ENCODE measurements around the gene EPAS1. TPM values are rescaled to one million over a fixed set of nuclear protein-coding genes. Genes with fewer than 3 reads are reported as not detected.
A peak's percentile ranks its signal among the peaks of the same experiment; 100 is the strongest.

EPAS1 gene
- total and polyA plus RNA-seq, 9 of the 15 experiments (the other 6 are each of a cell fraction or from before 2014, with no cell fraction given) = 0.25 to 11.2 (median 4.1) TPM

- TF ChIP-seq ZFP91 (CRISPR knock-in tag; IDR thresholded peaks at IDR 0.05) = no peak
- peak; percentile 77 for TF ChIP-seq OTX1 (CRISPR knock-in tag; IDR thresholded peaks at IDR 0.05)
- TF ChIP-seq ZHX1 (conservative IDR thresholded peaks at IDR 0.05; ENCODE audit: low read length) = no peak
- TF ChIP-seq NR2F6 (CRISPR knock-in tag; IDR thresholded peaks at IDR 0.05) = no peak
- TF ChIP-seq CSDE1 (IDR thresholded peaks at IDR 0.05) = no peak
- peak; percentile 52; the same call in 1 of the 2 replicates for TF ChIP-seq HCFC1 (IDR thresholded peaks at IDR 0.05; ENCODE audit: low read depth, low read length)
- TF ChIP-seq ETV1 (tag; conservative IDR thresholded peaks at IDR 0.05; ENCODE audit: low read depth) = peak; percentile 74
- TF ChIP-seq ZFP30 (CRISPR knock-in tag; IDR thresholded peaks at IDR 0.05; ENCODE audit: borderline replicate concordance) = no peak
- no peak for TF ChIP-seq RBM15 (IDR thresholded peaks at IDR 0.05; ENCODE audit: insufficient read depth, low read length)
- peak; percentile 70 for TF ChIP-seq PKNOX1 (IDR thresholded peaks at IDR 0.05)
- peak; percentile 99 for TF ChIP-seq TFAP4 (CRISPR knock-in tag; IDR thresholded peaks at IDR 0.05; ENCODE audit: borderline replicate concordance)
- TF ChIP-seq CTCF (IDR thresholded peaks at IDR 0.05 in 2 of 3, conservative IDR thresholded peaks at IDR 0.05 in 1 of 3; ENCODE audit: insufficient read depth in 2 of 3, low read depth in 1 of 3, low read length in 3 of 3) = peak; percentile 43 to 57 (median 49); a peak in 5 of 6 replicates
- peak in 1 of 2 experiments; percentile 93; a peak in 2 of 4 replicates for TF ChIP-seq NONO (IDR thresholded peaks at IDR 0.05; ENCODE audit: low read depth in 2 of 2, low read length in 1 of 2)
- TF ChIP-seq TOE1 (IDR thresholded peaks at IDR 0.05; ENCODE audit: borderline replicate concordance) = peak; percentile 86
- no peak for TF ChIP-seq TOE1 (CRISPR knock-in tag; IDR thresholded peaks at IDR 0.05; ENCODE audit: borderline replicate concordance, low read depth)
- no peak for TF ChIP-seq U2AF1 (optimal IDR thresholded peaks at IDR 0.05; ENCODE audit: low read depth, low read length)
- peak; percentile 11; the same call in 1 of the 2 replicates for TF ChIP-seq TCF7 (IDR thresholded peaks at IDR 0.05; ENCODE audit: borderline replicate concordance)
- peak; percentile 42; the same call in 1 of the 2 replicates for TF ChIP-seq MAFF (IDR thresholded peaks at IDR 0.05; ENCODE audit: low read length)
These were observed 42.7 kb downstream of the EPAS1 start (continued) for GRCh38 chr2:46339676-46340459.
